ENCODE data around the gene HOXA3.

The HOXA3 gene

GRCh38 chr7:27079234-27079975 is 73.0 kb downstream of the HOXA3 start:
- Histone ChIP-seq H3K36me3 (replicated peaks; ENCODE audit: insufficient read depth, low read length) (no peaks in the 10 kb centered on the region), H3K4me1 (ENCODE audit: low read length) (no peaks in the 10 kb centered on the region), H3K4me2 (ENCODE audit: low read depth, low read length) (no peak overlapping the region), H3K79me2 (ENCODE audit: low read length) (no peaks in the 10 kb centered on the region), H3K27ac (ENCODE audit: low read length) (no peak overlapping the region), H4K20me1 (ENCODE audit: insufficient read depth, low read length) (no peaks in the 10 kb centered on the region), H3K4me3 (ENCODE audit: low read length) (no peak overlapping the region), H3K9me2 (replicated peaks; ENCODE audit: insufficient read depth, low read length) (no peaks in the 10 kb centered on the region), H3K9me3 (replicated peaks; ENCODE audit: insufficient read depth, low read length) (no peaks in the 10 kb centered on the region), H3K27me3 (replicated peaks; ENCODE audit: insufficient read depth, low read length) (no peaks in the 10 kb centered on the region), H3F3A (ENCODE audit: insufficient read depth, low read length) (no peaks in the 10 kb centered on the region), H3K9ac (ENCODE audit: low read length) (no peak overlapping the region), H2AFZ (ENCODE audit: low read length) (no peak overlapping the region)
- no peak for TF ChIP-seq EZH2phosphoT487 (IDR thresholded peaks at IDR 0.05; ENCODE audit: low read length)
- TF ChIP-seq EZH2 (optimal IDR thresholded peaks at IDR 0.05; ENCODE audit: low read depth, low read length): no peak
- no peak for TF ChIP-seq CTCF (IDR thresholded peaks at IDR 0.05; ENCODE audit: low read length)
- peak; percentile 28 for DNase-seq

GRCh38 chr7:27078616-27079233 is 73.7 kb downstream of the HOXA3 start:
- Histone ChIP-seq H3K9ac (ENCODE audit: low read length) (no peak overlapping the region), H3K4me3 (ENCODE audit: low read length) (no peak overlapping the region), H3K27ac (ENCODE audit: low read length) (no peak overlapping the region), H3K27me3 (replicated peaks; ENCODE audit: insufficient read depth, low read length) (no peaks in the 10 kb centered on the region), H3K4me2 (ENCODE audit: low read depth, low read length) (no peak overlapping the region), H3K9me2 (replicated peaks; ENCODE audit: insufficient read depth, low read length) (no peaks in the 10 kb centered on the region), H3K36me3 (replicated peaks; ENCODE audit: insufficient read depth, low read length) (no peaks in the 10 kb centered on the region), H4K20me1 (ENCODE audit: insufficient read depth, low read length) (no peaks in the 10 kb centered on the region), H3K9me3 (replicated peaks; ENCODE audit: insufficient read depth, low read length) (no peaks in the 10 kb centered on the region), H3K79me2 (ENCODE audit: low read length) (no peaks in the 10 kb centered on the region), H2AFZ (ENCODE audit: low read length) (no peak overlapping the region), H3K4me1 (ENCODE audit: low read length) (no peaks in the 10 kb centered on the region), H3F3A (ENCODE audit: insufficient read depth, low read length) (no peaks in the 10 kb centered on the region)
- DNase-seq: no peak
- no peak for TF ChIP-seq CTCF (IDR thresholded peaks at IDR 0.05; ENCODE audit: low read length)

- DNase-seq: no peak
- Histone ChIP-seq H3K4me2 (ENCODE audit: low read depth, low read length) (no peak overlapping the region), H3K9me2 (replicated peaks; ENCODE audit: insufficient read depth, low read length) (no peaks in the 10 kb centered on the region), H2AFZ (ENCODE audit: low read length) (no peak overlapping the region), H3K27me3 (replicated peaks; ENCODE audit: insufficient read depth, low read length) (no peaks in the 10 kb centered on the region), H3K4me1 (ENCODE audit: low read length) (no peaks in the 10 kb centered on the region), H3K9ac (ENCODE audit: low read length) (no peak overlapping the region), H3K36me3 (replicated peaks; ENCODE audit: insufficient read depth, low read length) (no peaks in the 10 kb centered on the region), H3K9me3 (replicated peaks; ENCODE audit: insufficient read depth, low read length) (no peaks in the 10 kb centered on the region), H3K79me2 (ENCODE audit: low read length) (no peaks in the 10 kb centered on the region), H3K4me3 (ENCODE audit: low read length) (no peak overlapping the region), H3F3A (ENCODE audit: insufficient read depth, low read length) (no peaks in the 10 kb centered on the region), H4K20me1 (ENCODE audit: insufficient read depth, low read length) (no peaks in the 10 kb centered on the region), H3K27ac (ENCODE audit: low read length) (no peak overlapping the region)
- TF ChIP-seq EZH2 (optimal IDR thresholded peaks at IDR 0.05; ENCODE audit: low read depth, low read length) (no peak), CTCF (IDR thresholded peaks at IDR 0.05; ENCODE audit: low read length) (no peak), EZH2phosphoT487 (IDR thresholded peaks at IDR 0.05; ENCODE audit: low read length) (no peak)
Observed at GRCh38 chr7:27073076-27073475, 79.3 kb downstream of the HOXA3 start.

Data from MM.1S (cell line).